HepG2 (cell line): ENCODE data around the gene CCDC144A. TPM values are rescaled to one million over a fixed set of nuclear protein-coding genes. Genes with fewer than 3 reads are reported as not detected.
A peak's percentile ranks its signal among the peaks of the same experiment; 100 is the strongest.

Experiments
- BRCA1 ChIP-seq: sonication (generic); formaldehyde crosslinking; IDR thresholded peaks from 2 replicates; pipeline ENCODE4 v1.4.0; 2020; ENCODE audit warnings: missing genetic modification reagents
- KDM5A ChIP-seq: fragments of 200-600 bp; sonication (generic); IDR thresholded peaks from 2 replicates; pipeline ENCODE4 v1.7.0; 2018; ENCODE audit warnings: antibody characterized with exemption, mild to moderate bottlenecking, low read length, borderline replicate concordance
- MLLT10 ChIP-seq: sonication (generic); formaldehyde crosslinking; IDR thresholded peaks from 2 replicates; pipeline ENCODE4 v1.4.0; 2020; ENCODE audit warnings: missing genetic modification reagents
- MYNN ChIP-seq: sonication (generic); formaldehyde crosslinking; IDR thresholded peaks from 2 replicates; pipeline ENCODE4 v1.4.0; 2020; ENCODE audit warnings: mild to moderate bottlenecking, low read depth, missing genetic modification reagents
- NFKBIZ ChIP-seq: IDR thresholded peaks from 2 replicates; pipeline ENCODE4 v1.6.1; 2018; ENCODE audit warnings: missing genetic modification reagents, missing compliant biosample characterization
- NR2F6 ChIP-seq, 2 experiments: IDR thresholded peaks; 2 replicates each; pipeline ENCODE4 v1.6.1; 2016; ENCODE audit warnings: antibody characterized with exemption in 1 of 2, mild to moderate bottlenecking in 1 of 2
- RBAK ChIP-seq: sonication (generic); formaldehyde crosslinking; IDR thresholded peaks from 2 replicates; pipeline ENCODE4 v1.5.1; 2020; ENCODE audit warnings: mild to moderate bottlenecking, missing genetic modification reagents
- TGIF2 ChIP-seq: IDR thresholded peaks from 2 replicates; pipeline ENCODE4 v1.6.1; 2016; ENCODE audit warnings: control low read depth, missing compliant biosample characterization
- THAP11 ChIP-seq: IDR thresholded peaks from 2 replicates; pipeline ENCODE4 v1.6.1; 2016; ENCODE audit warnings: missing biosample characterization, missing genetic modification reagents
- ZNF17 ChIP-seq: sonication (generic); formaldehyde crosslinking; IDR thresholded peaks from 2 replicates; pipeline ENCODE4 v1.5.0; 2020; ENCODE audit warnings: mild to moderate bottlenecking, missing genetic modification reagents
- ZNF30 ChIP-seq: sonication (generic); formaldehyde crosslinking; IDR thresholded peaks from 2 replicates; pipeline ENCODE4 v1.5.0; 2020; ENCODE audit warnings: mild to moderate bottlenecking, missing genetic modification reagents
- ZNF367 ChIP-seq: sonication (generic); formaldehyde crosslinking; IDR thresholded peaks from 2 replicates; pipeline ENCODE4 v1.4.0; 2020; ENCODE audit warnings: missing genetic modification reagents, borderline replicate concordance
- ZNF616 ChIP-seq: sonication (generic); formaldehyde crosslinking; IDR thresholded peaks from 2 replicates; pipeline ENCODE4 v1.5.0; 2020; ENCODE audit warnings: low read depth, mild to moderate bottlenecking, missing genetic modification reagents
- ZNF629 ChIP-seq: sonication (generic); formaldehyde crosslinking; conservative IDR thresholded peaks from 2 replicates; pipeline ENCODE4 v1.5.0; 2020; ENCODE audit warnings: missing genetic modification reagents
- polyA plus RNA-seq, 8 experiments: library from polyadenylated mRNA; depleted of rRNA in 3 of 8; stranded (reverse) in 7 of 8; unstranded in 1 of 8; fragments of >200 nt; fragmentation: Illumina TruSeq in 4 of 8; extraction: Trizol in 4 of 8; gene quantifications; 2 replicates each; pipeline versions ENCODE4 v1.2.1 to v1.2.3, GENCODE V29; 2011 to 2016; ENCODE audit warnings: low read depth in 4 of 8, missing spikeins in 1 of 8, mixed read lengths in 1 of 8; ENCODE audit not compliant: insufficient read depth in 1 of 8
- total RNA-seq, 5 experiments: library from RNA; depleted of rRNA; stranded (reverse); fragments of >200 nt; fragmentation: Illumina TruSeq; extraction: Trizol; gene quantifications; 2 replicates each; pipeline ENCODE4 v1.2.3, GENCODE V29; 2016; ENCODE audit warnings: low read depth in 1 of 5
- TF ChIP-seq, protein P1 (sequence below): sonication (generic); formaldehyde crosslinking; IDR thresholded peaks from 2 replicates; pipeline ENCODE4 v1.4.0; 2020; ENCODE audit warnings: missing genetic modification reagents
- TF ChIP-seq, protein P2 (sequence below): IDR thresholded peaks from 2 replicates; pipeline ENCODE4 v1.6.1; 2016; ENCODE audit warnings: missing compliant biosample characterization, missing genetic modification reagents, borderline replicate concordance
- TF ChIP-seq, protein P3 (sequence below): sonication (generic); formaldehyde crosslinking; IDR thresholded peaks from 2 replicates; pipeline ENCODE4 v1.4.0; 2020; ENCODE audit warnings: missing genetic modification reagents
- TF ChIP-seq, protein P4 (sequence below): sonication (generic); formaldehyde crosslinking; IDR thresholded peaks from 2 replicates; pipeline ENCODE4 v1.4.0; 2020; ENCODE audit warnings: missing genetic modification reagents
- TF ChIP-seq, protein P5 (sequence below): sonication (generic); formaldehyde crosslinking; IDR thresholded peaks from 2 replicates; pipeline ENCODE4 v1.4.0; 2020; ENCODE audit warnings: missing genetic modification reagents

CCDC144A gene
- total and polyA plus RNA-seq, 2 of the 13 experiments (the other 11 are each of a cell fraction or from before 2014, with no cell fraction given): 0.09 TPM; not detected in 1

DNA sequence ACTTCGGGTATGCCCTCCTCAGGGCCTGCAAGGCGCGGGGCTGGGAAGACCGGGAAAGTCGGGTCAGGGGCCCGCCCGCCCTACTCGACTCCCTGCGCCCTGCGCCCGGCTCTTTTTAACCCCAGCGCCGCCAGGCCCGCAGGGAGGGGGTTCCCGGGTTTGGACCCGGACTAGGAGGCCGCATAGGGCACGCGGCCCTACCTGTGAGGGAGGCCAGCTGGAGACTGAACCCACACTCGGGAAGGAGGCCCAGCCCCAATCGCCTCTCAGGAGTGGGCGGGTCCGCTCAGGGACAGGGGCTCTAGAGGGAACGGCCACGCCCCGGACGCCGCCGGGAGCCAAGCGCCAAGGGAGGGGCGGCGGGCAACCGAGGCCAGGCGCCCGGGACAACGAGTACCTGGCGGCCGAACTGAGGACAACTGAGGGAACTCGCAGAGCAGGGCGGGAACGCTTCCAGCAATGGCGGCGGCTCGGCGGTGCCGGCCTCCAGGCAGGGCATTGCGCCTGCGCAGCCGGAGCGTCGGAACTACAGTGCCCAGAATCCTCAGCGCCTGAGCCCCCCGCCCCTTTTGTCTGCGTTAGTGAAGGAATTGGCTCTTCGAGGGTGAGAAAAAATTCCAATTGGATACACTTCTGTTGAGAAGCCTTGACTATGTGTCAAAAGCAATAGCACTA is 36.5 kb upstream of the CCDC144A start, which contains the start of gene ZNF624 (continued):
- TF ChIP-seq NR2F6 (IDR thresholded peaks at IDR 0.05): no peak
- TF ChIP-seq NR2F6 (CRISPR knock-in tag; IDR thresholded peaks at IDR 0.05): no peak
- TF ChIP-seq MLLT10 (CRISPR knock-in tag): peak; percentile 22; the same call in 1 of the 2 replicates
- TF ChIP-seq KDM5A: no peak
- TF ChIP-seq, protein P1, sequence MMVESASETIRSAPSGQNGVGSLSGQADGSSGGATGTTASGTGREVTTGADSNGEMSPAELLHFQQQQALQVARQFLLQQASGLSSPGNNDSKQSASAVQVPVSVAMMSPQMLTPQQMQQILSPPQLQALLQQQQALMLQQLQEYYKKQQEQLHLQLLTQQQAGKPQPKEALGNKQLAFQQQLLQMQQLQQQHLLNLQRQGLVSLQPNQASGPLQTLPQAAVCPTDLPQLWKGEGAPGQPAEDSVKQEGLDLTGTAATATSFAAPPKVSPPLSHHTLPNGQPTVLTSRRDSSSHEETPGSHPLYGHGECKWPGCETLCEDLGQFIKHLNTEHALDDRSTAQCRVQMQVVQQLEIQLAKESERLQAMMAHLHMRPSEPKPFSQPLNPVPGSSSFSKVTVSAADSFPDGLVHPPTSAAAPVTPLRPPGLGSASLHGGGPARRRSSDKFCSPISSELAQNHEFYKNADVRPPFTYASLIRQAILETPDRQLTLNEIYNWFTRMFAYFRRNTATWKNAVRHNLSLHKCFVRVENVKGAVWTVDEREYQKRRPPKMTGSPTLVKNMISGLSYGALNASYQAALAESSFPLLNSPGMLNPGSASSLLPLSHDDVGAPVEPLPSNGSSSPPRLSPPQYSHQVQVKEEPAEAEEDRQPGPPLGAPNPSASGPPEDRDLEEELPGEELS (CRISPR knock-in tag): no peak
- TF ChIP-seq BRCA1 (CRISPR knock-in tag): peak; percentile 67; the same call in 1 of the 2 replicates
- TF ChIP-seq NFKBIZ (CRISPR knock-in tag): no peak
- no peak for TF ChIP-seq RBAK (CRISPR knock-in tag)
- TF ChIP-seq ZNF616 (CRISPR knock-in tag): peak; percentile 91; the same call in 1 of the 2 replicates
- TF ChIP-seq, protein P2, sequence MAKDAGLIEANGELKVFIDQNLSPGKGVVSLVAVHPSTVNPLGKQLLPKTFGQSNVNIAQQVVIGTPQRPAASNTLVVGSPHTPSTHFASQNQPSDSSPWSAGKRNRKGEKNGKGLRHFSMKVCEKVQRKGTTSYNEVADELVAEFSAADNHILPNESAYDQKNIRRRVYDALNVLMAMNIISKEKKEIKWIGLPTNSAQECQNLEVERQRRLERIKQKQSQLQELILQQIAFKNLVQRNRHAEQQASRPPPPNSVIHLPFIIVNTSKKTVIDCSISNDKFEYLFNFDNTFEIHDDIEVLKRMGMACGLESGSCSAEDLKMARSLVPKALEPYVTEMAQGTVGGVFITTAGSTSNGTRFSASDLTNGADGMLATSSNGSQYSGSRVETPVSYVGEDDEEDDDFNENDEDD (CRISPR knock-in tag): peak; percentile 83; the same call in 1 of the 2 replicates
- no peak for TF ChIP-seq ZNF17 (CRISPR knock-in tag)
- TF ChIP-seq, protein P3, sequence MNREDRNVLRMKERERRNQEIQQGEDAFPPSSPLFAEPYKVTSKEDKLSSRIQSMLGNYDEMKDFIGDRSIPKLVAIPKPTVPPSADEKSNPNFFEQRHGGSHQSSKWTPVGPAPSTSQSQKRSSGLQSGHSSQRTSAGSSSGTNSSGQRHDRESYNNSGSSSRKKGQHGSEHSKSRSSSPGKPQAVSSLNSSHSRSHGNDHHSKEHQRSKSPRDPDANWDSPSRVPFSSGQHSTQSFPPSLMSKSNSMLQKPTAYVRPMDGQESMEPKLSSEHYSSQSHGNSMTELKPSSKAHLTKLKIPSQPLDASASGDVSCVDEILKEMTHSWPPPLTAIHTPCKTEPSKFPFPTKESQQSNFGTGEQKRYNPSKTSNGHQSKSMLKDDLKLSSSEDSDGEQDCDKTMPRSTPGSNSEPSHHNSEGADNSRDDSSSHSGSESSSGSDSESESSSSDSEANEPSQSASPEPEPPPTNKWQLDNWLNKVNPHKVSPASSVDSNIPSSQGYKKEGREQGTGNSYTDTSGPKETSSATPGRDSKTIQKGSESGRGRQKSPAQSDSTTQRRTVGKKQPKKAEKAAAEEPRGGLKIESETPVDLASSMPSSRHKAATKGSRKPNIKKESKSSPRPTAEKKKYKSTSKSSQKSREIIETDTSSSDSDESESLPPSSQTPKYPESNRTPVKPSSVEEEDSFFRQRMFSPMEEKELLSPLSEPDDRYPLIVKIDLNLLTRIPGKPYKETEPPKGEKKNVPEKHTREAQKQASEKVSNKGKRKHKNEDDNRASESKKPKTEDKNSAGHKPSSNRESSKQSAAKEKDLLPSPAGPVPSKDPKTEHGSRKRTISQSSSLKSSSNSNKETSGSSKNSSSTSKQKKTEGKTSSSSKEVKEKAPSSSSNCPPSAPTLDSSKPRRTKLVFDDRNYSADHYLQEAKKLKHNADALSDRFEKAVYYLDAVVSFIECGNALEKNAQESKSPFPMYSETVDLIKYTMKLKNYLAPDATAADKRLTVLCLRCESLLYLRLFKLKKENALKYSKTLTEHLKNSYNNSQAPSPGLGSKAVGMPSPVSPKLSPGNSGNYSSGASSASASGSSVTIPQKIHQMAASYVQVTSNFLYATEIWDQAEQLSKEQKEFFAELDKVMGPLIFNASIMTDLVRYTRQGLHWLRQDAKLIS (CRISPR knock-in tag): no peak
- TF ChIP-seq MYNN (CRISPR knock-in tag): no peak; the same call in 1 of the 2 replicates
- TF ChIP-seq, protein P4, sequence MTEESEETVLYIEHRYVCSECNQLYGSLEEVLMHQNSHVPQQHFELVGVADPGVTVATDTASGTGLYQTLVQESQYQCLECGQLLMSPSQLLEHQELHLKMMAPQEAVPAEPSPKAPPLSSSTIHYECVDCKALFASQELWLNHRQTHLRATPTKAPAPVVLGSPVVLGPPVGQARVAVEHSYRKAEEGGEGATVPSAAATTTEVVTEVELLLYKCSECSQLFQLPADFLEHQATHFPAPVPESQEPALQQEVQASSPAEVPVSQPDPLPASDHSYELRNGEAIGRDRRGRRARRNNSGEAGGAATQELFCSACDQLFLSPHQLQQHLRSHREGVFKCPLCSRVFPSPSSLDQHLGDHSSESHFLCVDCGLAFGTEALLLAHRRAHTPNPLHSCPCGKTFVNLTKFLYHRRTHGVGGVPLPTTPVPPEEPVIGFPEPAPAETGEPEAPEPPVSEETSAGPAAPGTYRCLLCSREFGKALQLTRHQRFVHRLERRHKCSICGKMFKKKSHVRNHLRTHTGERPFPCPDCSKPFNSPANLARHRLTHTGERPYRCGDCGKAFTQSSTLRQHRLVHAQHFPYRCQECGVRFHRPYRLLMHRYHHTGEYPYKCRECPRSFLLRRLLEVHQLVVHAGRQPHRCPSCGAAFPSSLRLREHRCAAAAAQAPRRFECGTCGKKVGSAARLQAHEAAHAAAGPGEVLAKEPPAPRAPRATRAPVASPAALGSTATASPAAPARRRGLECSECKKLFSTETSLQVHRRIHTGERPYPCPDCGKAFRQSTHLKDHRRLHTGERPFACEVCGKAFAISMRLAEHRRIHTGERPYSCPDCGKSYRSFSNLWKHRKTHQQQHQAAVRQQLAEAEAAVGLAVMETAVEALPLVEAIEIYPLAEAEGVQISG (CRISPR knock-in tag): peak; percentile 86
- TF ChIP-seq ZNF629 (CRISPR knock-in tag): 0 out of 2 replicates have a peak, but pooled peaks have one; percentile 23
- no peak for TF ChIP-seq TGIF2 (CRISPR knock-in tag)
- TF ChIP-seq THAP11 (CRISPR knock-in tag): peak; percentile 99
- TF ChIP-seq ZNF30 (CRISPR knock-in tag): peak; percentile 68; the same call in 1 of the 2 replicates
- TF ChIP-seq ZNF367: no peak; the same call in 1 of the 2 replicates
- TF ChIP-seq, protein P5, sequence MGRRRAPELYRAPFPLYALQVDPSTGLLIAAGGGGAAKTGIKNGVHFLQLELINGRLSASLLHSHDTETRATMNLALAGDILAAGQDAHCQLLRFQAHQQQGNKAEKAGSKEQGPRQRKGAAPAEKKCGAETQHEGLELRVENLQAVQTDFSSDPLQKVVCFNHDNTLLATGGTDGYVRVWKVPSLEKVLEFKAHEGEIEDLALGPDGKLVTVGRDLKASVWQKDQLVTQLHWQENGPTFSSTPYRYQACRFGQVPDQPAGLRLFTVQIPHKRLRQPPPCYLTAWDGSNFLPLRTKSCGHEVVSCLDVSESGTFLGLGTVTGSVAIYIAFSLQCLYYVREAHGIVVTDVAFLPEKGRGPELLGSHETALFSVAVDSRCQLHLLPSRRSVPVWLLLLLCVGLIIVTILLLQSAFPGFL (CRISPR knock-in tag): no peak
